PFSK-1 (cell line): ENCODE data around the gene PRR7.

Experiments used
- FOXP2 ChIP-seq: optimal IDR thresholded peaks from 2 replicates; pipeline ENCODE3; 2011; ENCODE audit warnings: borderline replicate concordance, control low read depth, inconsistent platforms; ENCODE audit not compliant: insufficient read depth; ENCODE audit errors: extremely low read length, extremely low read depth
- POLR2AphosphoS5 ChIP-seq: IDR thresholded peaks from 2 replicates; pipeline ENCODE4 v1.6.1; 2012; ENCODE audit warnings: low read depth, mild to moderate bottlenecking, control low read depth, low read length, moderate library complexity
- REST ChIP-seq, 2 experiments: IDR thresholded peaks; 2 replicates each; pipeline versions ENCODE4 v1.6.1 to v1.8.0; 2011 to 2012; ENCODE audit warnings: low read depth in 2 of 2, low read length in 2 of 2, control low read depth in 1 of 2, inconsistent platforms in 1 of 2, mild to moderate bottlenecking in 1 of 2, moderate library complexity in 1 of 2; ENCODE audit not compliant: insufficient read depth in 1 of 2
- SIN3A ChIP-seq: IDR thresholded peaks from 2 replicates; pipeline ENCODE4 v1.6.1; 2012; ENCODE audit warnings: mild to moderate bottlenecking, low read length, moderate library complexity, borderline replicate concordance; ENCODE audit not compliant: insufficient read depth

- no peak for TF ChIP-seq REST (IDR thresholded peaks at IDR 0.05; ENCODE audit: insufficient read depth in 1 of 2, low read depth in 2 of 2, low read length in 2 of 2)
- TF ChIP-seq FOXP2 = no peak
- TF ChIP-seq POLR2AphosphoS5 = no peak
- TF ChIP-seq SIN3A = no peak
Observed at GRCh38 chr5:177468329-177468684, 21.7 kb downstream of the PRR7 start.
